Measurements from ENCODE around the gene ASAP2.

The ASAP2 gene

DNA sequence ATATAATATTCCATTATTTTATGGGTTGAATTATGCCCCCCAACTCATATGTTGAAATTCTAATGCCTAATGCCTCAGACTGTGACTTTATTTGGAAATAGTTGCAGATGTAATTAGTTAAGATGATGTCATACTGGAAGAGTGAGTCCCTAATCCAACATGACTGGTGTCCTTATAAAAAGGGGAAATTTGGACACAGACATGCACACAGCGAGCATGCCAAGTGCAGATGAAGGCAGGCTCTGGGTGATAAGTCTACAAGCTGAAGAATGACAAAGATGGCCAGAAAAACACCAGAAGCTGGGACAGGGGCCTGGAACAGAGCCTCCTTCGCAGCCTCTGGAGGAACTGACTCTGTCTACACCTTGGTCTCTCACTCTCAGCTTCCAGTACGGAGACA, 10.0 kb upstream of the ASAP2 start:
- DNase-seq (ENCODE audit: low spot score) = no peak
- TF ChIP-seq, protein P1, sequence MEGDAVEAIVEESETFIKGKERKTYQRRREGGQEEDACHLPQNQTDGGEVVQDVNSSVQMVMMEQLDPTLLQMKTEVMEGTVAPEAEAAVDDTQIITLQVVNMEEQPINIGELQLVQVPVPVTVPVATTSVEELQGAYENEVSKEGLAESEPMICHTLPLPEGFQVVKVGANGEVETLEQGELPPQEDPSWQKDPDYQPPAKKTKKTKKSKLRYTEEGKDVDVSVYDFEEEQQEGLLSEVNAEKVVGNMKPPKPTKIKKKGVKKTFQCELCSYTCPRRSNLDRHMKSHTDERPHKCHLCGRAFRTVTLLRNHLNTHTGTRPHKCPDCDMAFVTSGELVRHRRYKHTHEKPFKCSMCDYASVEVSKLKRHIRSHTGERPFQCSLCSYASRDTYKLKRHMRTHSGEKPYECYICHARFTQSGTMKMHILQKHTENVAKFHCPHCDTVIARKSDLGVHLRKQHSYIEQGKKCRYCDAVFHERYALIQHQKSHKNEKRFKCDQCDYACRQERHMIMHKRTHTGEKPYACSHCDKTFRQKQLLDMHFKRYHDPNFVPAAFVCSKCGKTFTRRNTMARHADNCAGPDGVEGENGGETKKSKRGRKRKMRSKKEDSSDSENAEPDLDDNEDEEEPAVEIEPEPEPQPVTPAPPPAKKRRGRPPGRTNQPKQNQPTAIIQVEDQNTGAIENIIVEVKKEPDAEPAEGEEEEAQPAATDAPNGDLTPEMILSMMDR (IDR thresholded peaks at IDR 0.05; ENCODE audit: extremely low read depth, insufficient read depth, missing control alignments) = no peak
- in situ Hi-C loops (cut with MboI; ENCODE audit: low pct_unique_long_range_greater_than_20kb, low sequenced_read_pairs, unreplicated experiment) = no loop called here

DNA sequence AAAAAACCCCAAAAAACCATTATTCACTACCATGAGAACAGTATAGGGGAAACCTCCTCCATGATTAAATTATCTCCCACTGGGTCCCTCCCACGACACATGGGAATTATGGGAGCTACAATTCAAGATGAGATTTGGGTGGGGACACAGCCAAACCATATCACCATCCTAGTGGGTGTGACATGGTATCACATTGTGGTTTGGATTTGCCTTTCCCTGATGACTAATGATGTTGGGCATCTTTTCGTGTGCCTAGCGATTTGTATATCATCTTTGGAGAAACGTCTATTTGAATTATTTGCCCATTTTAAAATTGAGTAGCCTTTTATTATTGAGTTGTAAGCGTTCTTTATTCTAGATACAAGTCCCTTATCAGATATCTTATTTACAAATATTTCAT, 8.7 kb upstream of the ASAP2 start:
- TF ChIP-seq, protein P1 (IDR thresholded peaks at IDR 0.05; ENCODE audit: extremely low read depth, insufficient read depth, missing control alignments) = no peak
- DNase-seq (ENCODE audit: low spot score) = no peak
- in situ Hi-C loops (cut with MboI; ENCODE audit: low pct_unique_long_range_greater_than_20kb, low sequenced_read_pairs, unreplicated experiment) = no loop called here

DNA sequence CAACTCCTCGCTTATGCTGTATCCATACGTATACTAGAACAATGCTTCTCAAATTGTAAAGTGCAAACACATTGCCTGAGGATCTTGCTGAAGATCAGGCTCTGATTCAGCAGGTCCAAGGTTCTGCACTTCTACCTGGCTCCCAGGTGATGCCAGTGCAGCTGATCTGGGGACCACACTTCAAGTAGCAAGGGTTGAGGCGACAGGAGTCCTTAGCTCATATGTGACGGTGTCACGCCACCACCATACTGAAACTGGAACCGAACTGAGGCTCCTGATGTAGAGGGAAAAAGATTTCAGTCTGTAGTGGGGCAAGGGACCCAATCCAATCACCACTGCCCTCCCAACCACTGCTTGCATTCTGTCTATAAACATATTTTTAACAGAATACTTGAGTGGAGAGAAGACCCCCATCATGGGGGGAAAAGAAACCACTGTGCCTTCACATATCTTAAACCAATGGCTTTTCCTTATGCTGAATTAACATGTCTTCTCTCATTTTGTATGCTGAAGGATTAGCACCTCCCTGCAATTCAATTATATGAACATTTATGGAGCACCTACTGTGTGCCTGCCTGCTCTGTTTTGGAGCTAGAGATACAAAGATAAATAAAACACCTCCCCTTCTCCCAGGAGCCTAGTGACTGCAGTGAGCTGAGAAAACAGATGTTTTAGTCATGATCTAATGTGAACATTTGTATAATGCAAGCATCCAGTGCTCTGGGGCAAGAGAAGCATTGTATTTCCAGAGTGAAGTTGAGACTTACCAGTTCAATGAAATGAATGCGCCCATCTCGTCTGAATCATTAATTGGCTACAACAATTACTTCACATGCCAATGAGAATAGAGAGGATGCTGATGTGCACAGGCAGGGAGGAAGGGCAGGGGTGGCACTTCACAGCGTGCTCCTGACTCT, 6.6 kb upstream of the ASAP2 start:
- in situ Hi-C loops (cut with MboI; ENCODE audit: low pct_unique_long_range_greater_than_20kb, low sequenced_read_pairs, unreplicated experiment) = no loop called here
- no peak for DNase-seq (ENCODE audit: low spot score)
- TF ChIP-seq, protein P1 (IDR thresholded peaks at IDR 0.05; ENCODE audit: extremely low read depth, insufficient read depth, missing control alignments) = no peak

DNA sequence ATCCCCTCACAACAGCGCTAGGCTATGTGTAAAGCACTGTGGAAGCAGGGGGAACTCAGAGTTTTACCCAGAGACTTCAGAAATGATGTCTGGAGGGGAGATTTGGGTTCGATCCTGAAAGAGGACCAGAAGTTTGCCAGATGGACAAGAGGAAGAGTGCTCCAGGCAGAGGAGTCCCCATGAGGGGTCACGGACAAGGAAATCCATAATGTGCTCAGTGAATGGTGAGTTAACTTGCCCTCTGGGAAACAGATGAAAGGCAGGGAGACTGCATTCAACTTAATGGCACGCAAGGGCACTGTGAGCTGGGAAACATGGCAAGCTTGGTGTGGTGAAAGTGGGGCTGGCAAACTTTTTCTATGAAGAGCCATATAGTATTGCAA, 6.0 kb upstream of the ASAP2 start:
- TF ChIP-seq, protein P1 (IDR thresholded peaks at IDR 0.05; ENCODE audit: extremely low read depth, insufficient read depth, missing control alignments) = no peak
- no peak for DNase-seq (ENCODE audit: low spot score)
- in situ Hi-C loops (cut with MboI; ENCODE audit: low pct_unique_long_range_greater_than_20kb, low sequenced_read_pairs, unreplicated experiment) = no loop called here

DNA sequence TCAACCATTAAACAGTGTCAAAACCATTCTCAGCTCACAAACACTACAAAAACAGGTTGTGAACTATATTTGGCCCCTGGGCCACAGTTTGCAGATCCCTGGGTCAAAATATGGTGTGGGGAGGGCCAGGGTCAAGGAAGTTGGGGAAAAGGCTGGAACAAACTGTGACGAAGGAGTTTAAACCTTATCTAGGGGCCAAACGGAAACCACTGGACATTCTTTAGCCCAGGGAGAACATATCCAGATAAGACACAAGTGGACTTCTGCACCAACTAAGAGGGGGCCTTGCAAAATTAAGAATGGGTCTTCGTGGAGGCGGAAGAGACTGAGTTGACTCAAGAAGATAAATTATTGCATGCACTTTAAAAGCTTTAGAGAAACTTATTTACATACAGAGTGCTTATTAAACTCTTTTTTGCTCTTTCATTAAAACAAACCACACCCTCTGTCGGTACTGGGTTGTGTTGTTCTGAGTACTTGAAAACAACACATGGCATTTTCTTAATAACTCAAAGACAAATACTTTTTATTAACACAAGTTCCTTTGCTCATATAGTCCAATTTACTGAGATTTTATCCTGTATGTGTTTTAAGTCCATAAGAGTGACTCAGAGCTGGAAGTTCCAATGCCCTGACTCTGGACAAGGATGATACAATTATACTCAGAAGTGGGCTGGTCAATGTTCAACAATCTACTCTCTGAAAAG, 5.3 kb upstream of the ASAP2 start:
- DNase-seq (ENCODE audit: low spot score) = no peak
- in situ Hi-C loops (cut with MboI; ENCODE audit: low pct_unique_long_range_greater_than_20kb, low sequenced_read_pairs, unreplicated experiment) = no loop called here
- TF ChIP-seq, protein P1 (IDR thresholded peaks at IDR 0.05; ENCODE audit: extremely low read depth, insufficient read depth, missing control alignments) = no peak

DNA sequence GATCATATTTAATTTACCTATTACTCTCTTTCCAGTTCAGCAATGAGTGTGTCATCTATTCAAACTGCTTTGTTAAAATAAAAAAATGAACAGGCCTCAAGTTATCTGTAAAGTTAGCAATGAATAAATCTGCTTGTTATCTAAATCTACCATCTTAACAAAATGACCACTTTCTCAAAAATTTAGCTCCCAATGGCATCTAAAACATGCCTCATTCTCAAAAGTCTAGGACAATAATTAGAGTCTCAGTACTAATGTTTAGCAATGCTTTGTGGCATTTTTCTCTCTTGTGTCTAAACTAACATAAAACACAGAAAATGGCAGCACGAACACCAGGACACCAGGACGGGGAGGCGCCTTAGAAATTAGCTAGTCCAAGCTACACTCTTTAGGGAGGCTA, 3.6 kb upstream of the ASAP2 start:
- TF ChIP-seq, protein P1 (IDR thresholded peaks at IDR 0.05; ENCODE audit: extremely low read depth, insufficient read depth, missing control alignments) = no peak
- DNase-seq (ENCODE audit: low spot score) = no peak
- in situ Hi-C loops (cut with MboI; ENCODE audit: low pct_unique_long_range_greater_than_20kb, low sequenced_read_pairs, unreplicated experiment) = no loop called here

All from GM13977 (cell line).